GM23248 (cell line): ENCODE results near the gene CATSPERB. TPM values are rescaled to one million over a fixed set of nuclear protein-coding genes. Genes with fewer than 3 reads are reported as not detected.

ENCODE experiments used
- DNase-seq: peaks from one replicate; pipeline ENCODE4 v3.0.0-alpha.2; 2015
- H2AFZ ChIP-seq: fragments of 200-600 bp; sonication (generic); 2 replicates; pipeline ENCODE4 v1.6.1; 2016; ENCODE audit warnings: antibody characterized with exemption
- H3F3A ChIP-seq: fragments of 200-600 bp; sonication (generic); 2 replicates; pipeline ENCODE4 v1.6.1; 2016; ENCODE audit warnings: mild to moderate bottlenecking, antibody characterized with exemption, mixed run types; ENCODE audit not compliant: insufficient read depth
- H3K27ac ChIP-seq: fragments of 200-600 bp; sonication (generic); 2 replicates; pipeline ENCODE4 v1.5.1; 2016; ENCODE audit warnings: mild to moderate bottlenecking
- H3K27me3 ChIP-seq: fragments of 200-600 bp; sonication (generic); replicated peaks from 2 replicates; pipeline ENCODE4 v1.6.1; 2016; ENCODE audit warnings: mild to moderate bottlenecking; ENCODE audit not compliant: insufficient read depth
- H3K36me3 ChIP-seq: fragments of 200-600 bp; sonication (generic); 2 replicates; pipeline ENCODE4 v1.6.1; 2016; ENCODE audit warnings: low read depth, mild to moderate bottlenecking
- H3K4me1 ChIP-seq: fragments of 200-600 bp; sonication (generic); 2 replicates; pipeline ENCODE4 v1.6.1; 2016; ENCODE audit warnings: mild to moderate bottlenecking; ENCODE audit not compliant: insufficient read depth
- H3K4me2 ChIP-seq: fragments of 200-600 bp; sonication (generic); one replicate; pipeline ENCODE4 v1.6.1; 2016; ENCODE audit warnings: mild to moderate bottlenecking; ENCODE audit not compliant: unreplicated experiment
- H3K4me3 ChIP-seq: fragments of 200-600 bp; sonication (generic); 2 replicates; pipeline ENCODE4 v1.5.1; 2016; ENCODE audit warnings: mild to moderate bottlenecking
- H3K79me2 ChIP-seq: fragments of 200-600 bp; sonication (generic); 2 replicates; pipeline ENCODE4 v1.6.1; 2016; ENCODE audit warnings: mild to moderate bottlenecking; ENCODE audit not compliant: insufficient read depth
- H3K9ac ChIP-seq: fragments of 200-600 bp; sonication (generic); 2 replicates; pipeline ENCODE4 v1.6.1; 2016; ENCODE audit warnings: mild to moderate bottlenecking
- H3K9me2 ChIP-seq: fragments of 200-600 bp; sonication (generic); 2 replicates; pipeline ENCODE4 v1.6.1; 2016; ENCODE audit warnings: mixed run types, mild to moderate bottlenecking, moderate library complexity; ENCODE audit not compliant: insufficient read depth
- H3K9me3 ChIP-seq: fragments of 200-600 bp; sonication (generic); one replicate; pipeline ENCODE4 v1.6.1; 2017; ENCODE audit warnings: low read depth
- H4K20me1 ChIP-seq: fragments of 200-600 bp; sonication (generic); 2 replicates; pipeline ENCODE4 v1.6.0; 2016; ENCODE audit not compliant: insufficient read depth
- EZH2 ChIP-seq: fragments of 200-600 bp; sonication (generic); IDR thresholded peaks from 2 replicates; pipeline ENCODE4 v1.6.1; 2018; ENCODE audit warnings: antibody characterized with exemption, mild to moderate bottlenecking; ENCODE audit not compliant: insufficient read depth, poor library complexity, severe bottlenecking
- EZH2phosphoT487 ChIP-seq: fragments of 200-600 bp; sonication (generic); IDR thresholded peaks from 2 replicates; pipeline ENCODE4 v1.6.1; 2018; ENCODE audit warnings: antibody characterized with exemption, moderate library complexity, mild to moderate bottlenecking, low read depth; ENCODE audit not compliant: insufficient read depth
- WGBS, 2 experiments: methylation state at CpG; one replicate each; pipeline ENCODE4 v1.1.6; 2015 to 2017; ENCODE audit warnings: low lambda C conversion rate in 2 of 2, low coverage in 1 of 2; ENCODE audit errors: missing lambda C conversion rate in 2 of 2; 5-methylcytosine and 5-hydroxymethylcytosine counted together
- in situ Hi-C: fragments of 300-500 bp; cut with MboI; formaldehyde crosslinking; loops from 2 replicates; pipeline ENCODE4 v1.15.0; 2020
- polyA plus RNA-seq: library from polyadenylated mRNA; unstranded; fragments of >200 nt; fragmentation: Nextera tagmentation; extraction: Ambion mirVana; gene quantifications from 2 replicates; pipeline ENCODE4 v1.2.1, GENCODE V29; 2016
- total RNA-seq: library from RNA; depleted of rRNA; stranded (reverse); fragments of >200 nt; shearing (Covaris generic); gene quantifications from 2 replicates; pipeline ENCODE4 v1.2.3, GENCODE V29; 2014

The CATSPERB gene
- total and polyA plus RNA-seq, 2 experiments from 2014 or later, result 0.11 TPM; not detected in 1

DNA sequence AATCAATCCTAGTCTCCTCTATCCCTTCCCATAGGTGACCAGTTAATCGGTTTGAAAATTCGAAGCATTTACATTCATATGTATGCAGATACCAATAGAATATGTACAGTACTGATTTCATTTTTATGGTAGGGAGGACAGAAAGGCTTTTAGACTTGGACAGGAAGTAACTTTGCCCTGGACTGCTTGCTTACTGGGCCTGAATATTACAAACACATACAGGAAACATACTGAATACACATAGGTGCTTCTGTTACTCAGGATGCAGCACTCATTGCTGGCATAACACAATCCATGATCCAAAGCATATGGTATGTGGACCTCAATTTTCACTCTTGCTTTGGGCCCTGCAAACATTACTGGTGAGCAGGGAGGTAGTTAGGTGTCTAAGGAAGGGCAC is 71.1 kb downstream of the CATSPERB start:
- DNase-seq, result no peak
- H3K4me1 ChIP-seq, result no peaks in the 10 kb centered on the region
- H3K36me3 ChIP-seq, result no peaks in the 10 kb centered on the region
- no peak overlapping the region for H3K27ac ChIP-seq
- H3K4me3 ChIP-seq, result no peak overlapping the region
- 84 to 88% methylated on average over 2 of the region's 2 CpGs for WGBS, 2 experiments
- no peaks in the 10 kb centered on the region for H3F3A ChIP-seq
- TF ChIP-seq EZH2phosphoT487 (no peak), EZH2 (no peak)
- H3K79me2 ChIP-seq, result no peaks in the 10 kb centered on the region
- H3K27me3 ChIP-seq, result no peaks in the 10 kb centered on the region
- H3K9ac ChIP-seq, result no peak overlapping the region
- no peak overlapping the region for H3K4me2 ChIP-seq
- H2AFZ ChIP-seq, result no peak overlapping the region
- H3K9me2 ChIP-seq, result no peaks in the 10 kb centered on the region
- H3K9me3 ChIP-seq, result no peaks in the 10 kb centered on the region
- in situ Hi-C loops, result no loop called here
- H4K20me1 ChIP-seq, result no peaks in the 10 kb centered on the region

DNA sequence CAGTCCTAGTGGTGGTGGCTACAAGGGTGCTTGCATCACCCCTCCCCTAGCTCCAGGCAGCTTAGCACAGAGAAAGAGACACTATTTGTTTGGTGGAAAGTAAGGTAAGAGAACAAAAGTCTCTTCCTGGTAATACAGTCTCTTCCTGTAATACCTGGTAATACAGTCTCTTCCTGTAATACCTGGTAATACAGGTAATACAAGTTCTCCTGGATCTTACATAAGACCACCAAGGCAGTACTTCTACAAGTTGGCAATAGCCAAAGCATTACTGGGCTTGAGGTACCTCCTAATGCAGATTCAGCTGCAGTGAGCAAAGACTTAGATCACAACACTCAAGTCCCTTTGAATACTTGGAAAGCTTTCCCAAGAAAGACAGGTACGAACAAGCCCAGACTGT is 77.0 kb downstream of the CATSPERB start:
- no peak for TF ChIP-seq EZH2phosphoT487
- no peak for TF ChIP-seq EZH2
- in situ Hi-C loops, result no loop called here
- H3K79me2 ChIP-seq, result no peaks in the 10 kb centered on the region
- no peak overlapping the region for H3K4me2 ChIP-seq
- no peaks in the 10 kb centered on the region for H3K9me2 ChIP-seq
- no peaks in the 10 kb centered on the region for H3K4me1 ChIP-seq
- 65 to 81% methylated on average over 1 of the region's 1 CpG for WGBS, 2 experiments
- no peaks in the 10 kb centered on the region for H3K36me3 ChIP-seq
- no peak overlapping the region for H3K4me3 ChIP-seq
- no peak overlapping the region for H3K9ac ChIP-seq
- H3F3A ChIP-seq, result no peaks in the 10 kb centered on the region
- no peak overlapping the region for H2AFZ ChIP-seq
- no peak for DNase-seq
- no peaks in the 10 kb centered on the region for H4K20me1 ChIP-seq
- no peak overlapping the region for H3K27ac ChIP-seq
- H3K27me3 ChIP-seq, result 0 out of 2 replicates have a peak, but pooled peaks cover 3% of the 10 kb centered on the region
- H3K9me3 ChIP-seq, result no peaks in the 10 kb centered on the region

DNA sequence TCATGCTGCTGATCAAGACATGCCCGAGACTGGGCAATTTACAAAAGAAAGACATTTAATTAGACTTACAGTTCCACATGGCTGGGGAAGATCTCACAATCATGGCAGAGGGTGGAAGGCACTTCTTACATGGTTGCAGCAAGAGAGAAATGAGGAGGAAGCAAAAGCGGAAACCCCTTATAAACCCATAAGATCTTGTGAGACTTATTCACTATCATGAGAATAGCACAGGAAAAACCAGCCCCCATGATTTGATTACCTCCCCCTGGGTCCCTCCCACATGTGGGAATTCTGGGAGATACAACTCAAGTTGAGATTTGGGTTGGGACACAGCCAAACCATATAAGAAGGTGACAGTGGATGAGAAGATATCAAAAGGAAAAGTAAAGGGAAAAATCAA is 78.4 kb downstream of the CATSPERB start:
- DNase-seq, result no peak
- H3K4me2 ChIP-seq, result no peak overlapping the region
- WGBS, 2 experiments, result 90 to 95% methylated on average over 2 of the region's 2 CpGs
- H3K9me2 ChIP-seq, result no peaks in the 10 kb centered on the region
- 0 out of 2 replicates have a peak, but pooled peaks cover 3% of the 10 kb centered on the region for H3K27me3 ChIP-seq
- H2AFZ ChIP-seq, result no peak overlapping the region
- H3K9ac ChIP-seq, result no peak overlapping the region
- in situ Hi-C loops, result no loop called here
- no peak overlapping the region for H3K27ac ChIP-seq
- no peaks in the 10 kb centered on the region for H3K36me3 ChIP-seq
- H3K79me2 ChIP-seq, result no peaks in the 10 kb centered on the region
- no peak for TF ChIP-seq EZH2
- TF ChIP-seq EZH2phosphoT487, result no peak
- no peaks in the 10 kb centered on the region for H4K20me1 ChIP-seq
- H3K4me1 ChIP-seq, result no peaks in the 10 kb centered on the region
- no peaks in the 10 kb centered on the region for H3F3A ChIP-seq
- H3K4me3 ChIP-seq, result no peak overlapping the region
- H3K9me3 ChIP-seq, result no peaks in the 10 kb centered on the region

DNA sequence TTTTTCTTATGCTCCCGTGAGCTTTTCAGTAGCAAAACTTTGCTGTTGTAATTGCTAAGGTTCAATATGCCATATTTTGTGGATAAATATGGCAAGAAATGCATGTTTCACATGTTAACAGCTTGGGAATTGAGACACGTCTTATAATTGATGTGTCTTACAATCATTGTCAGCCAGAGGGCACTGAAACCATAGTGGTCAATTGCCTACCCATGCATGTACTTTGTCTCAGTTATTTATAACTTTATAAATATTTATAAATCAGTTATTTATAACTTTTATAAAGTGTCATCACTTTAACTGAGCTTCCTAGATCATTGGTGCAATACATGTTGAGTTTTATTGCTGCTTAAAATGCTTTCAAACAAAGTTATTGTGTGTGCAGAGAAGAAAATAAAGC is 82.0 kb downstream of the CATSPERB start:
- Histone ChIP-seq H3K9ac (no peak overlapping the region), H3K9me2 (no peaks in the 10 kb centered on the region), H3K27ac (no peak overlapping the region), H3K79me2 (no peaks in the 10 kb centered on the region), H3K36me3 (no peaks in the 10 kb centered on the region), H4K20me1 (no peaks in the 10 kb centered on the region), H3K4me3 (no peak overlapping the region), H3K9me3 (no peaks in the 10 kb centered on the region), H2AFZ (no peak overlapping the region), H3K27me3 (no peaks in the 10 kb centered on the region), H3F3A (no peaks in the 10 kb centered on the region), H3K4me2 (no peak overlapping the region), H3K4me1 (no peaks in the 10 kb centered on the region)
- 4 to 7% methylated on average over 2 of the region's 2 CpGs for WGBS, 2 experiments
- in situ Hi-C loops, result no loop called here
- DNase-seq, result peak; percentile 73
- TF ChIP-seq EZH2 (no peak), EZH2phosphoT487 (no peak)

DNA sequence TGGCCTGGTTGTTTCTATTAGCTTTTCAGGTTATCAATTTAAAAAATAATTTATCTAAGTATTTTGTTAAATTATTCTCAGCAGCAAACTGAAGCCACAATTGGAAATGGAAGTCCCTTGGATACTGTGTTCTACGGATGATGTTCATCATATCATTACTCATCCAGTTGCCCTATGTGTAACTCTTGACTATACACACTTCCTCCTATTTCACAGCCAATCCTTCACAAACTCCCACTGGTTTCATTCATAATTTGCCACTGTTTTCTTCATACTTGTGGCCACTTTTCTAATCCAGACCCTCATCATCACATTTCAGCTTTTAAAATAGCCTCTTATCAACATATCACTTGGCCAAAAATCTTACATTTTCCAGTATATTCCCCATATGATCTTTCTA is 84.0 kb downstream of the CATSPERB start:
- Histone ChIP-seq H3K27me3 (no peaks in the 10 kb centered on the region), H3K4me3 (no peak overlapping the region), H2AFZ (no peak overlapping the region), H3K9me2 (no peaks in the 10 kb centered on the region), H4K20me1 (no peaks in the 10 kb centered on the region), H3K9ac (no peak overlapping the region), H3K36me3 (no peaks in the 10 kb centered on the region), H3K9me3 (no peaks in the 10 kb centered on the region), H3K79me2 (no peaks in the 10 kb centered on the region), H3F3A (no peaks in the 10 kb centered on the region), H3K4me1 (no peaks in the 10 kb centered on the region), H3K27ac (no peak overlapping the region), H3K4me2 (no peak overlapping the region)
- 12 to 18% methylated on average over 1 of the region's 1 CpG for WGBS, 2 experiments
- DNase-seq, result peak; percentile 50
- TF ChIP-seq EZH2, result no peak
- TF ChIP-seq EZH2phosphoT487, result no peak
- in situ Hi-C loops, result no loop called here
